LNCAP (cell line): Measurements from ENCODE around the gene CTDSPL.

ENCODE experiments used
- TF ChIP-seq, protein P1 (sequence below): fragments of 450-650 bp; IDR thresholded peaks from 2 replicates; pipeline ENCODE4 v1.5.1; 2017; ENCODE audit warnings: mild to moderate bottlenecking

The CTDSPL gene

DNA sequence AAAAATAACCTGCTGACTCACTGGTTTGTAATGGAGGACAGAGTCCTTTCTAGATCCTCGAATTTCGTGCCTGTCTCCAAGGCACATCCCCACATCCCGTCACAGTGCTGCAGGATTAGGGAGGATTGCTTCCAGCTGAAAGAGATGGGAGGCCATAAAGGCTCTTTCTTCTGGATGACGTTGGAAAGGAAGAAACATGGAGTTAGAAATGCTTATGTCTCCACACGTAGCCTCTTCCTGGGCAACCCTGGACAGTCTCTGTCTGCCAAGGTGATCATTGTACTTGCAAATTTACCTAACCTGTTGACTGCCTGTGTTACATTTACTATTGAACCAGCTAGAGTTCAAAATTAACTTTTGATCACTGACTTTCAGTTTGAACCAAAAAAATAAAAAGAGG lies 101.3 kb downstream of the CTDSPL start:
- TF ChIP-seq, protein P1, sequence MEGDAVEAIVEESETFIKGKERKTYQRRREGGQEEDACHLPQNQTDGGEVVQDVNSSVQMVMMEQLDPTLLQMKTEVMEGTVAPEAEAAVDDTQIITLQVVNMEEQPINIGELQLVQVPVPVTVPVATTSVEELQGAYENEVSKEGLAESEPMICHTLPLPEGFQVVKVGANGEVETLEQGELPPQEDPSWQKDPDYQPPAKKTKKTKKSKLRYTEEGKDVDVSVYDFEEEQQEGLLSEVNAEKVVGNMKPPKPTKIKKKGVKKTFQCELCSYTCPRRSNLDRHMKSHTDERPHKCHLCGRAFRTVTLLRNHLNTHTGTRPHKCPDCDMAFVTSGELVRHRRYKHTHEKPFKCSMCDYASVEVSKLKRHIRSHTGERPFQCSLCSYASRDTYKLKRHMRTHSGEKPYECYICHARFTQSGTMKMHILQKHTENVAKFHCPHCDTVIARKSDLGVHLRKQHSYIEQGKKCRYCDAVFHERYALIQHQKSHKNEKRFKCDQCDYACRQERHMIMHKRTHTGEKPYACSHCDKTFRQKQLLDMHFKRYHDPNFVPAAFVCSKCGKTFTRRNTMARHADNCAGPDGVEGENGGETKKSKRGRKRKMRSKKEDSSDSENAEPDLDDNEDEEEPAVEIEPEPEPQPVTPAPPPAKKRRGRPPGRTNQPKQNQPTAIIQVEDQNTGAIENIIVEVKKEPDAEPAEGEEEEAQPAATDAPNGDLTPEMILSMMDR: no peak

DNA sequence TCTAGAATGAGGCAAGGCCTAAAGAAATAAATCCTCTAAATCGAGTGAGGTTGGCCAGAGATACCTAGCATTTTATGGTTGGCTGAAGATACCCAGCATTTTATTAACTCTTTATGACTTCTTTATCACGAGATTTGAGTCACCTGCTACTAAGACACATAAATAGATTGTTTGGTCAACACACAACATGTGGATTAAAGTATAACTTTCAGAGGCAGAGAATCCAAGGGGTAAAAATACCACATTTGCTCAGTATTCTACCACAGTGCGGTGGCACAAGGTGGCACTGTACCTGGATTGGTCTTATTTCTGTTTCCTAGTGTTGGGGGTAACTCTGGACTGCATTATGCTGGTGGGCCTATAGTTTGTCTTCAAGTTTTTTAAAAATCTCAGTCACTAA lies 102.0 kb downstream of the CTDSPL start:
- TF ChIP-seq, protein P1: no peak

DNA sequence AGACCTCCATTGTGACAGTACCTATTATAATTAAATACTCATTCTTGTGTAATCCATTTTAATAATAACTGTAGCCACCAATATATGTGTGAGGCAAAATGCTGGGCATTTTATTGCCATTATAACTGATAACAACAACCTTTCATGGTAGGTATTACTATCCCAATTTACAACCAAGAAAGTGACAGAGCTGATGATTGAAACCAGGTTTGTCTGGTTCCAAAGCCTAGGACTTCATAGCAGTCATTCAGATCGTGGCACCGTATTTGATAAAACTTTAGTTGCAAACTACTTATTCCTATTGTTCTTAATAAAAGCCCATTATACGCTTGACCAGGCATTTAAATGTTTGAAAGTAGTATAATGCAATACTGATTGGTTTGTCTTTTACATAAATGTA lies 102.5 kb downstream of the CTDSPL start:
- TF ChIP-seq, protein P1: no peak

DNA sequence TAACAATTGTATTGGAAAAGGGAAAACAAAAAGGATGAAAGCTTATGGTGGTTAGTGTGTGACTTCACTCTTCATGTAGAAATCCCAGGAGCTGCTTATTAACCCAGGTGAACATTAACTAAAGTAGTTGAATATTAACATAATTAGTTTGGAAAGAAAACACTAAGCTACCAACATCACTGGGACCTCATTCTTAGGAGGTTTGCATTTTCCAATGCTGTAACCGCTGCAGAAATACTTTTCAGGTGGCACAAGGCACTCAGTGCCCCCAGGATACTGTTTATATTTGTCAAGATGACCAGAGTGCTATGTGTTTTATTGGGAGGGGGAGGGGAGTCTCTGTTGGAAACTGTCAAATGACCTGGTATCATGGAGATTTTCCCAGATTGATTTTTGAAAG lies 103.0 kb downstream of the CTDSPL start:
- TF ChIP-seq, protein P1: no peak

DNA sequence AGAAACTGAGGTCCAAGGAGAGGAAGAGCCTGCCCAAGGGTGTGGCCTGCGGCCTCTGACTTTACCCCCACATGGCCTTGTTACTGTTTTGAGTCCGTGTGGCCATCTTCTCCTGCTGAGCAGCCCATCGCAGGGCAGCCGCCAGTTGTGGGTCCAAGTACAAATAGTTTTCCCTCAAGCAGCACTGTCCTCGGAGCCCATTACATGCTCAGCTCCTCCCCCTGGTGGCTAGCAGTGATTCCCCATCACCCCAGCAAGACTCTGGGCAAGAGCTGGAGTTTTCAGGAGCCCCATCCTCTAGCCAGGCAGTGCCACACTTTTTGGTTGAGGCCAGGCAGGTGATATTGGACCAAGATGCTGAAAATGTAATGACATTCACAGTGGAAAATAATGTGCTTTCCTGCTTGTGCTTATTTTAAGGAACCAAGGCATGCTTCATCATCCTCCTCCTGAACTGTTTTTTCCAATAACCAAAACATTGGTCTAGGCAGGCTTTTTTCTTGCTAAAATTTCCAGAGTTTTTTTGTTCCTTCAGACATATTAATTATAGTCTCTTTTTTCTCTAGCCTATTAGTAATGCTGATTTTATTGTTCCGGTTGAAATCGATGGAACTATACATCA lies 105.7 kb downstream of the CTDSPL start:
- TF ChIP-seq, protein P1: peak; percentile 76

DNA sequence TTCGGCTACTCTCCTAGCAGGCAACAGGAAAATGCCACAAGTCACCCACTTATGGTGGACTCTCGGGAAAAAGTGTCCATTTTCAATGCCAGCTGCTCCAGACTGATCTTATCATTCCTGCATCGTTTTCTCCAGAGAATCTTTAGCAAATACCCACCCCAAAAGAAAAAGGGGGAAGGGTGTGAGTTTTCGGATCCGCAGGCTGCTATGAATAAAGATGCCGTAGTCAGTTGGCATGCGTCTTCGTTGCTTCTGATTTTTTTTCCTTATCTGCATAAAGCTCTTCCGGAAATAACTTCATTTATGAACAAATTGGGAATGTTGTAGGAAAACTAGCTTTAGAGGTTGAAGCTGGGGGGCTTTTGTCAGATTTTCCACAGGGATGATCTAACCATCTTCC lies 106.5 kb downstream of the CTDSPL start:
- TF ChIP-seq, protein P1: no peak

DNA sequence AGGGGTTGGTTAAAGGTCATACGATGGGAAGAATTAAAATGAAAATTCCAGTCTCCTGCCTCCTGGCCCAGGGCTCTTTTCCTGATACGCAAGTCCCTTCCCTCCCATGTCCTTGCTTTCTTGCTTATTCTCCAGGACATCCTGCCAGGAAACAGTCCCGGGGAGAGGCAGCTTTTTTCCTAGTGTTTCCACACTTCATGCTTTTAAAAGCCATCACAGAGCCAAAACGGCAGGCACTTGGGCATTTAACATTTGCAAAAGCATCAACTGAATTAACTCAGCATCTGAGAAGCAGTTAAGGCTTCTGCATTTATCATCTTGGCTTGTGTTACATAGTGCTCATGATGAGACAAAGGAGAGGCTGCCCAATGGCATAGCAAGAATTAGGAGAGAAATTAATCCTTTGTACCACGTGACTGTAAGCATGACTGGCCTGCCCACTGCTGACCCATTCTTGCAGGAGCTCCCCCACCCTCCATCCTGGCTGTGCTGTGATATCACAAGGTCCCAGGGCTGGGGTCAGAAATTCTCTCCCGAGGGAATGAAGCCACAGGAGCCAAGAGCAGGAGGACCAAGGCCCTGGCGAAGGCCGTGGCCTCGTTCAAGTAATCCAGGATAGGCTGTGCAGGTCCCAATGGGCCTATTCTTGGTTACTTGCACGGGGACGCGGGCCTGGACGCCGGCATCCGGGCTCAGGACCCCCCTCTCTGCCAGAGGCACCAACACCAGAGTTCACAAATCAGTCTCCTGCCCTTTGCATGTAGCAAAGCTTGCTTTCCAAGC lies 107.3 kb downstream of the CTDSPL start:
- TF ChIP-seq, protein P1: no peak
